Astrocyte of the hippocampus (primary cell): ENCODE measurements around the gene SESN1.

ENCODE experiments used
- DNase-seq: peaks from one replicate; pipeline ENCODE4 v3.0.0; 2011; ENCODE audit warnings: low read depth, low spot score

SESN1 gene

GRCh38 chr6:108940741-108941140 is 153.9 kb downstream of the SESN1 start:
- no peak for DNase-seq

DNA sequence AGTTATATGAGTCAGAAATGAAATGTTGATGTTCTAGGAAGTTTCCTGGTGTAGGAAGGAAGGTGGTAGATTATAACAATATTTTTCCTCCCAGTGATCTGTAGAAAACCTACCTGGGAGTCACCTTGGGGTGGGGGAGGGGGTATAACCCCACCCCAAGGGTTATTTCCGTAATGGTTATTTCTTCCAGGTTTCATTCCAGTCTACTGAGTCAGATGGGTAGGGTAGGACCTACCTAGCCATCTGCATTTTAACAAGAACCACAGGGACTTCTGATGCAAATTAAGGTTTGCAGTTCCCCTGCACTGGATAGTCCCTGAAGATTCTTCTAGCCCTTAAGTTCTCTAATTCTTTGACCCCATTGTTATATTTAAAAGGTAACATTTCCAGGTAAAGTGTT is 157.5 kb downstream of the SESN1 start:
- no peak for DNase-seq
